HL-60 (cell line): ENCODE results near the gene IFNA13.

Source experiments
- CTCF ChIP-seq: IDR thresholded peaks from one replicate; pipeline ENCODE4 v1.5.1; 2011; ENCODE audit warnings: low read length, control low read depth, inconsistent platforms; ENCODE audit not compliant: insufficient read depth
- POLR2AphosphoS5 ChIP-seq: IDR thresholded peaks from 2 replicates; pipeline ENCODE4 v1.6.1; 2012; ENCODE audit warnings: low read depth
- REST ChIP-seq: IDR thresholded peaks from 2 replicates; pipeline ENCODE4 v1.6.1; 2012; ENCODE audit warnings: low read depth; ENCODE audit not compliant: insufficient replicate concordance
- SPI1 ChIP-seq: IDR thresholded peaks from 2 replicates; pipeline ENCODE4 v1.6.1; 2012; ENCODE audit warnings: low read depth, mild to moderate bottlenecking, borderline replicate concordance

- TF ChIP-seq CTCF (no peak), SPI1 (no peak), REST (no peak), POLR2AphosphoS5 (no peak)
Observed at GRCh38 chr9:21415493-21416267, 47.8 kb upstream of the IFNA13 start.
